ENCODE data around the gene IFNG. TPM values are rescaled to one million over a fixed set of nuclear protein-coding genes. Genes with fewer than 3 reads are reported as not detected.

Gene IFNG
- total and polyA plus RNA-seq, 10 of the 15 experiments (the other 5 are each of a cell fraction or from before 2014, with no cell fraction given) = 0.10 to 1.4 (median 0.25) TPM; not detected in 2

DNA sequence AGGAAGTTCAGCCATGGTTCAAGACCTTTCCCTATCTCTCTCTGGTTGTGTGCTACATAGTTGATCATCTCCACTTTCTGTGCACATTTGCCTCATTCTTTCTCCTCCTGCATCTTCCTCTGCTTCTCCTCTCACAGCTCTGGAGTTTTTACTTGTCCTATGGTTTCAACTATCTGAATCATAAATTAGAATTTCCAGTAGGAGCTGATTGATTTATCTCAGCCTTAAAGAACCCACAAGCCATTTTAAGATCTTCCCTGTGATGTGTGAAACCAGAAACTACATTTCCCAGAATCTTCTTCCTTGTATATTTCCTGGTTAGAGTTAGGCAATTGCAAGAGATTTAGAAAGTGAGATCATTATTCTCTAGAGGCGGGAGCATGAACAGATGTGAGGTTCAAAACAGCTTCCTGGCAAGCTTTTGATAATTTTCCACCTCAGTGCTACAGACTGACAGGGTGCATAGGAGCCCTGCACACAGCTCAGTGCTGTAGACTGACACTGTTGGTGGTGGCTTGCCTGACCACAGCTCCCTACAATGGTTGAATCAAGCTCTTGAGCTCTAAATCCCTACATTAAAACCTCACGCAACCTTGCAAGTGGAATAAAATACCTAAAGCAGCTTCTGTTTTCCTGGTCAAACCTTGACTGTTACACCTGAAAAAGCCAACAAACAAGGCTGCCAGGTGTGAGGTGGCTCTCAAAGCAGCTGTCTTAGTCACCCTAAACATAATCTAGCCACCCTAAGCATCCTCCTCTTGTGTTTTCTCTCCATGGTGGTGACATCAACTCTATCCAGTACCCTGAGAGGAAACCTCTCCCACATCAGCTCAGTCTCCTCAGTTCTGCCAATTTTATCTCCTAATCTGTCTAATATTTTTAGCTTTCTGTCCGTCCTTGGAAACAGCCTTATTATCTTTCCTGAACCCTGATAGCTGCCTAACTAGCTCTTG, 21.5 kb upstream of the IFNG start (continued):
- TF ChIP-seq, protein P1, sequence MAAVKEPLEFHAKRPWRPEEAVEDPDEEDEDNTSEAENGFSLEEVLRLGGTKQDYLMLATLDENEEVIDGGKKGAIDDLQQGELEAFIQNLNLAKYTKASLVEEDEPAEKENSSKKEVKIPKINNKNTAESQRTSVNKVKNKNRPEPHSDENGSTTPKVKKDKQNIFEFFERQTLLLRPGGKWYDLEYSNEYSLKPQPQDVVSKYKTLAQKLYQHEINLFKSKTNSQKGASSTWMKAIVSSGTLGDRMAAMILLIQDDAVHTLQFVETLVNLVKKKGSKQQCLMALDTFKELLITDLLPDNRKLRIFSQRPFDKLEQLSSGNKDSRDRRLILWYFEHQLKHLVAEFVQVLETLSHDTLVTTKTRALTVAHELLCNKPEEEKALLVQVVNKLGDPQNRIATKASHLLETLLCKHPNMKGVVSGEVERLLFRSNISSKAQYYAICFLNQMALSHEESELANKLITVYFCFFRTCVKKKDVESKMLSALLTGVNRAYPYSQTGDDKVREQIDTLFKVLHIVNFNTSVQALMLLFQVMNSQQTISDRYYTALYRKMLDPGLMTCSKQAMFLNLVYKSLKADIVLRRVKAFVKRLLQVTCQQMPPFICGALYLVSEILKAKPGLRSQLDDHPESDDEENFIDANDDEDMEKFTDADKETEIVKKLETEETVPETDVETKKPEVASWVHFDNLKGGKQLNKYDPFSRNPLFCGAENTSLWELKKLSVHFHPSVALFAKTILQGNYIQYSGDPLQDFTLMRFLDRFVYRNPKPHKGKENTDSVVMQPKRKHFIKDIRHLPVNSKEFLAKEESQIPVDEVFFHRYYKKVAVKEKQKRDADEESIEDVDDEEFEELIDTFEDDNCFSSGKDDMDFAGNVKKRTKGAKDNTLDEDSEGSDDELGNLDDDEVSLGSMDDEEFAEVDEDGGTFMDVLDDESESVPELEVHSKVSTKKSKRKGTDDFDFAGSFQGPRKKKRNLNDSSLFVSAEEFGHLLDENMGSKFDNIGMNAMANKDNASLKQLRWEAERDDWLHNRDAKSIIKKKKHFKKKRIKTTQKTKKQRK (IDR thresholded peaks at IDR 0.05; ENCODE audit: low read depth, low read length) = no peak
- TF ChIP-seq RFX5 (IDR thresholded peaks at IDR 0.05; ENCODE audit: low read depth, low read length) (no peak), POU2F2 (IDR thresholded peaks at IDR 0.05; ENCODE audit: borderline replicate concordance, low read depth, low read length) (no peak), MYC (IDR thresholded peaks at IDR 0.05; ENCODE audit: insufficient read depth, insufficient read length, insufficient replicate concordance, low read length, severe bottlenecking) (no peak), SREBF2 (IDR thresholded peaks at IDR 0.05; ENCODE audit: low read length) (no peak), POLR2AphosphoS5 (IDR thresholded peaks at IDR 0.05; ENCODE audit: low read length) (no peak), RCOR1 (conservative IDR thresholded peaks at IDR 0.05; ENCODE audit: low read depth, low read length) (no peak), ZNF384 (IDR thresholded peaks at IDR 0.05; ENCODE audit: borderline replicate concordance, low read depth, low read length) (no peak)
- TF ChIP-seq, protein P2, sequence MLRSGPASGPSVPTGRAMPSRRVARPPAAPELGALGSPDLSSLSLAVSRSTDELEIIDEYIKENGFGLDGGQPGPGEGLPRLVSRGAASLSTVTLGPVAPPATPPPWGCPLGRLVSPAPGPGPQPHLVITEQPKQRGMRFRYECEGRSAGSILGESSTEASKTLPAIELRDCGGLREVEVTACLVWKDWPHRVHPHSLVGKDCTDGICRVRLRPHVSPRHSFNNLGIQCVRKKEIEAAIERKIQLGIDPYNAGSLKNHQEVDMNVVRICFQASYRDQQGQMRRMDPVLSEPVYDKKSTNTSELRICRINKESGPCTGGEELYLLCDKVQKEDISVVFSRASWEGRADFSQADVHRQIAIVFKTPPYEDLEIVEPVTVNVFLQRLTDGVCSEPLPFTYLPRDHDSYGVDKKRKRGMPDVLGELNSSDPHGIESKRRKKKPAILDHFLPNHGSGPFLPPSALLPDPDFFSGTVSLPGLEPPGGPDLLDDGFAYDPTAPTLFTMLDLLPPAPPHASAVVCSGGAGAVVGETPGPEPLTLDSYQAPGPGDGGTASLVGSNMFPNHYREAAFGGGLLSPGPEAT (IDR thresholded peaks at IDR 0.05; ENCODE audit: low read depth) = no peak
